HK-2 (cell line): ENCODE measurements around the gene C4B.
"Not testable (repeated sequence)": the region's sequence is repeated elsewhere in the genome, so short reads cannot be mapped to it uniquely, and the experiment has no call there.

Experiments used
- DNase-seq: peaks from one replicate; pipeline ENCODE4 v3.0.0-alpha.2; 2018; ENCODE audit not compliant: unreplicated experiment

The C4B gene

GRCh38 chr6:32014547-32014946 lies at the start of gene C4B:
TSS of gene C4B (plus strand) at chr6:32014795. CDS start at chr6:32014846, 51 bp downstream.
- not testable (repeated sequence) for DNase-seq

- no peak for DNase-seq
Measured at GRCh38 chr6:31965700-31966099, 48.9 kb upstream of the C4B start.

DNA sequence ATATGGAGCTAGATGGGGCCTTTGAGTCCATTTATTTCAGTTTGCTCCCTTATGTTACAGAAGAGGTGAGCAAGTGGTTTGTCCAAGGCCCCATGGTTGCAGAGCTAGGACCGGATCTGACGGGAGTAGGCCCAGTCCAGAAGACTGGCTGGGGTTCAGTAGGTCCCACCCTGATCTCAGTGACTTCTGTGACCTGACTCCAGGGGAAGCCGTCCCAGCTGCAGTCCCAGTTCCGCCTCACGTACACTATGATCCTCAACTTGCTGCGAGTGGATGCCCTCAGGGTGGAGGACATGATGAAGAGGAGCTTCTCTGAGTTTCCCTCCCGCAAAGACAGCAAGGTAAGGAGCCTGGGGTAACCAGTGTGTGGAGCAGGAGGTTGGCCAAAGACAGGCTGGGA lies 48.1 kb upstream of the C4B start:
- no peak for DNase-seq

DNA sequence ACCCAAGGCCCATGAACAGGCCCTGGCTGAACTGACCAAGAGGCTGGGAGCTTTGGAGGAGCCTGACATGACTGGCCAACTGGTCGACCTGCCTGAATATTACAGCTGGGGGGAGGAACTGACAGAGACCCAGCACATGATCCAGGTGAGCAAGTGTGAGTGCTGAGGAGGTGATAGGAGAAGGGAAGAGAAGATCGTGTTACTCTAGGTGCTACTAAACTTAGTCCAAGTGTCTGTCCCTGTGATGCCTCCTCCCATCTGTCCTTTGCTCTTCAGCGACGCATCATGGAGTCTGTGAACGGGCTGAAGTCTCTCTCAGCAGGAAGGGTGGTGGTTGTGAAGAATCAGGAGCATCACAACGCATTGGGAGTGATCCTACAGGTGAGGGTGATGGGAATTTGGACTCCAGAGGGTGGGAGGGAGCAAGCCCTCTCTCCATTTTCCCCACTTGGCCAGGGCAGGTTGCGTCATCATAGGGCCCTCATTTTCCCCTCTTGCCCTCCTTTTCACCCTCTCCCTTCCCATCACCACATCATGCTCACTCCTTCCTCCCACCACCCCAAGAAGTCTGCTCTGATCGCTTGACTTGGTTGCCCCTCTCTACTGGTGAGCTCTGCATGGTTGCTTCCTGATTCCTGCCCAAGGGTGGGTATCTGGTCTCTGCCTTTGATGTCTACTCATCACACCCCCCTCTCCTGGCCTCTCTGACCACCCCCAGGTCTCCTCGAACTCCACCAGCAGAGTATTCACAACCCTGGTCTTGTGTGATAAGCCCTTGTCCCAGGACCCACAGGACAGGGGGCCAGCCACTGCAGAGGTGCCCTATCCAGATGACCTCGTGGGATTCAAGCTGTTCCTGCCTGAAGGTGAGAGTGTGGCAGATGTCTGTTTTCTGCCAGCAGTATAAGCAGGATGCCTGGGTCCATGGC lies 47.3 kb upstream of the C4B start:
- no peak for DNase-seq

GRCh38 chr6:31967926-31968320 lies 46.7 kb upstream of the C4B start:
- DNase-seq: no peak

- no peak for DNase-seq
Measured at GRCh38 chr6:31968326-31968725, 46.3 kb upstream of the C4B start.

DNA sequence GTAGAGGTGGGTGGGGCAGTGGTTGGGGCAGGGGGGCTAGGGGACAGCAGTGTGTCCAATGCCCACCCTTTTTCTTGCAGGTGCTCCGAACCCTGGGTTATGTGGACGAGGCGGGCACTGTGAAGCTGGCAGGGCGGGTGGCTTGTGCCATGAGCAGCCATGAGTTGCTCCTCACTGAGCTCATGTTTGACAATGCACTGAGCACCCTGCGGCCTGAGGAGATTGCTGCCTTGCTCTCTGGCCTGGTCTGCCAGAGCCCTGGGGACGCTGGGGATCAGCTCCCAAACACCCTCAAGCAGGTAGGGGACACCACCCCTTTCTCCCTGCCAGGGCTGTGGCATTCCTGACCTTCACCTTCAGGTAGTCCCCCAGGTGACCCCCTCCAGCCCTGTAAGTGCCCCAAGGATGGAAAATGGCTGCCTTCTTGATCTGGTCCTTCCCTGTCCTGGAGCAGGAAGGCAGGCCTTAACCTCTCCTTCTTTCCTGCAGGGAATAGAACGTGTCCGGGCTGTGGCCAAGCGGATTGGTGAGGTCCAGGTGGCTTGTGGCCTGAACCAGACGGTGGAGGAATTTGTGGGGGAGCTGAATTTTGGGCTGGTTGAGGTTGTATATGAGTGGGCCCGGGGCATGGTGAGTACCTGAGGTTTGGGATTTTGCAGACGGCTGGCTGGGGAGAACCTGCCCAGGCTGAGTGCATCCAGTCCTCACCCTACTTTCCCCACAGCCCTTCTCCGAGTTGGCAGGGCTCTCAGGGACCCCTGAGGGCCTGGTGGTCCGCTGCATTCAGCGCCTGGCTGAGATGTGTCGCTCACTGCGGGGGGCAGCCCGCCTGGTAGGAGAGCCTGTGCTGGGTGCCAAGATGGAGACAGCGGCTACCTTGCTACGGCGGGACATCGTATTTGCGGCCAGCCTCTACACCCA lies 45.5 kb upstream of the C4B start:
- no peak for DNase-seq

DNA sequence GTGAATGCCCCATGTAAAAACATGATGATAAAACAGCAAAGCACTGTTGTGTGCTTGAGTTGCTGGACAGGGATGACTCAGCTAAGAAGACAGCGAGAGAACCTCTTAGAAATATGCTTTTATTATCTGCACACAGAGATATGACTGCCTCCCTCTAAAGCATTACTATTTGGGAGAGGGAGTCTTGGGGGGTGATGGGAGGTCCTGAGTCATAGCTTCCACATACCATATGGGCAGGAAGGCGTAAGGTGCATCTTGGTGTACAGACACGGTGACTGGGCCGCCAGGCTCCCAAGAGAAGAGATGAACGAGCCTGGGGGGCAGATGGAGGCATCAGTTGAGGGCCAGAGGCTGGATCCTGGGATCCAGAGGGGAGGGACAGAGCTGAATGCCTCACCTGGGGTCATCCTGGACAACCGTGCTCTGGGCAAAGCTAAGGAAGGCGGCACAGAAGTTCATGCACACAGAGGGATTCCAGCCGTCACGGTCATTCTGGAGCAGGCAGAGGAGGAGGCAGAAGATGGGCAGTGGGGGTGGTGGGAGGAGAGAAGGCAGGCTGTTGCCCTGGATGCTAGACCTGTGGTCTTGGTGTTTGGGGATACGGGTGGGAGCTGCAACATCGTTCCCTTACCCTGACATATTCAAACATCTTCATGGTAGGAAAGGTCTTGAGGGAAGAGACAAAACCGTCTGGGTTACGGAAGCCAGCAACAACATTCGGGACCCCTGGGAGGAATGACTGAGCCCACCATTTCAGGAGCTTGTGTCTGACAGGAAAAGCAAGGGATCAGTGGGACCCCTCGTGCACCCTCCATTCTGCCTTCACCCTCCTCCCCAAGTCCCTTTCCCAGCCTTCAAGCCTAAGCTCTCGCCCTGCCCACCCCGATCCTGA lies 44.6 kb upstream of the C4B start:
- DNase-seq: no peak

- DNase-seq: no peak
Measured at GRCh38 chr6:31970604-31971271, 43.9 kb upstream of the C4B start.

DNA sequence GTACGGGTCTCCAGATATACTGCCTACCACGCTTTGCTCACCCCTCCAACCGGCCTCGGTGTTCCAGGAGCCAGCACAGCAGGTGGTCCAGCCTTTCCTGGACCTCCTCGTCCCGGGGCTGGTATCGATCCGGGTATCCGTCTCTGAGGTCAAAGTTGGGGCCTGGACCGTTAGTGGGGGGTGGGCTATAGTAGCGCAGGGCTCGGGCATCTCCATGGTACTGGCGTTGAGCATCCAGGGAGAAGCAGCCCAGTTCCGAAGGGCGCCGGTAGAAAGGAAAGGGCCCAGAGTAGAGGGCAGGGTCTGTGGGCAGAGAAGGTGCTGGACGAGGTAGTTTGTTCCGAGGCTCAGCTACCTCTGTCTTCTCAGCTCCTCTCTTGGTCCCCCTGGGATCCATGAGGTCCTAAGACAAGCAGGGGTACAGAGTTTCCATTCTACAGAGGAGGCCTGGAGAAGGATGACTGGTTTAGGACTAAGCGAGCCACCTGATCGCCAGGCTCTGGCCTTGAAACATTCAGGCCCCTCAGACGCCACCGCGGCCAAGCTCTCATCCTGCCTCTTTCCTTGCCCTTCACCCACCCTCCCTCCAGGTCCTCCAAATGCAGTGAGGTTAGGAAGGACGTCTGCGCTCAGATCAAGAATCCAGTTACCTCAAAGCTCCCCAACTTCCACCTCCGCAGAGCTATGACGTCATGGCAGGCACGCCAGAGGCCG lies 43.2 kb upstream of the C4B start:
- no peak for DNase-seq

DNA sequence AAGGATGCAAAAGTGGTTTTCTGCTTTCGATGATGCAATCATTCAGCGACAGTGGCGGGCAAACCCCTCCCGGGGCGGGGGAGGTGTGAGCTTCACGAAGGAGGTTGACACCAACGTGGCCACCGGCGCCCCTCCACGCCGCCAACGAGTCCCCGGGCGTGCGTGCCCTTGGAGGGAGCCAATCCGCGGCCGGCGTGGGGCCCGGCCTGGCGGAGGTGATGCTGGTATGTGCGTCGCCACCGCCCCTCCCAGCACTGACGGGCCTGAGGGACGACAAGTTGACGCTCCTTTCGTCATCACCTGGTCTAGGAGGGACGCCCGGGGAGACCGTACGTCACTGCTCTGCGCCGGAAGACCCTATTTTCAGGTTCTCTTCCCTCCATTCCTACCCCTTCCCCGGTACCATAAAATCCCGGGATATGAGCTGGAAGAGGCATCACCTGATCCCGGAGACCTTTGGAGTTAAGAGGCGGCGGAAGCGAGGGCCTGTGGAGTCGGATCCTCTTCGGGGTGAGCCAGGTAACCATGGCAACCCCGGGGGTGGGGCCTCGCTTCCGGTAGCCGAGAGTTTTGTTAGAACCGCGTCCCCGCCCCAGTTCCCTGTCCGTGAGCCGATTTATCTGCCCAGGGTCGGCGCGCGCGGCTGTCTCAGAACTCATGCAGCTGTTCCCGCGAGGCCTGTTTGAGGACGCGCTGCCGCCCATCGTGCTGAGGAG lies 42.4 kb upstream of the C4B start, which contains the start of gene DXO:
Gene DXO (minus strand): TSS at position 146 of the 716 bp plus-strand sequence. CDS start 463 bp downstream, outside the sequence.
- peak; percentile 95 for DNase-seq

GRCh38 chr6:31972709-31973350 lies 41.8 kb upstream of the C4B start:
- DNase-seq: no peak

DNA sequence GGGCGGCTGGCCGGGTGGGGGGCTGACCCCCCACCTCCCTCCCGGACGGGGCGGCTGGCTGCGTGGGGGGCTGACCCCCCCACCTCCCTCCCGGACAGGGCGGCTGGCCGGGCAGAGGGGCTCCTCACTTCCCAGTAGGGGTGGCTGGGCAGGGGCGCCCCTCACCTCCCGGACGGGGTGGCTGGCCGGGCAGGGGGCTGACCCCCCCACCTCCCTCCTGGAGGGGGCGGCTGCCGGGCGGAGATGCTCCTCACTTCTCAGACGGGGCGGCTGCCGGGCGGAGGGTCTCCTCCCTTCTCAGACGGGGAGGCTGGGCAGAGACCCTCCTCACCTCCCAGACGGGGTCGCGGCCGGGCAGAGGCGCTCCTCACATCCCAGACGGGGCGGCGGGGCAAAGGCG lies 38.5 kb upstream of the C4B start:
- DNase-seq: not testable (repeated sequence)

DNA sequence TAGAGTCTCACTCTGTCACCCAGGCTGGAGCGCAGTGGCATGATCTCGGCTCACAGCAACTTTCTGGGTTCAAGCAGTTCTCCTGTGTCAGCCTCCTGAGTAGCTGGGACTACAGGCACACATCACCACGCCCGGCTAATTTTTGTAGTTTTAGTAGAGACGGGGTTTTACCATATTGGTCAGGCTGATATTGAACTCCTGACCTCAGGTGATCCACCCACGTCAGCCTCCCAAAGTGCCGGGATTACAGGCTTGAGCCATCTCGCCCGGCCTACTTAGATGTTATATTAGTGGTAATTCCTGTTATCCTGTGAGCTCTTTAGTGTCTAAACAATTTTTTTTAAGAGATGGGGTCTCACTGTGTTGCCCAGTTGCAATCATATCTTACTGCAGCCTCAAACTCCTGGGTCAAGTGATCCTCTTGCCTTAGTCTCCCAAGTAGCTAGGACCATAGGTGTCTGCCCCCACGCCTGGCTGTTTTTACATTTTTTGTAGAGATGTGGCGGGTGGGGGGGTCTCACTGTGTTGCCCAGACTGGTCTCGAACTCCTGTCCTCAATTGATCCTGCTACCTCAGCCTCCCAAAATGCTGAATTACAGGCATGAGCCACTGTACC lies 36.7 kb upstream of the C4B start:
- DNase-seq: no peak

DNA sequence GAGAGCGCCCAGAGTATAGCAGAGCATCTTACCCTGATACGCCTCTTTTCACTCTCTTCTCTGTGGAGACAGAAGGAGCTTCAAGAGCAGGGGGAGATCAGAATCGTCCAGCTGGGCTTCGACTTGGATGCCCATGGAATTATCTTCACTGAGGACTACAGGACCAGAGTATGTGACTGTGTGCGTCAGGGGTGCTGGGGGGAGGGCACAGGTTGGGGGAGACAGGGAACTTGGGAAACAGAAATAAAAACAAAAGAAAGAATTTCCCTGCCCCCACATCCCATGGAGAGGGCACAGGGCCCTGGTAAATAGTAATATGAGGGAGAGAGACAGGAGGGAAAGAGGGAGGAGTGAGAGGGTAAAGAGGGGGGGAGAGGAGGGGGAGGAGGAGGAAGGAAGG lies 35.8 kb upstream of the C4B start:
- DNase-seq: no peak

DNA sequence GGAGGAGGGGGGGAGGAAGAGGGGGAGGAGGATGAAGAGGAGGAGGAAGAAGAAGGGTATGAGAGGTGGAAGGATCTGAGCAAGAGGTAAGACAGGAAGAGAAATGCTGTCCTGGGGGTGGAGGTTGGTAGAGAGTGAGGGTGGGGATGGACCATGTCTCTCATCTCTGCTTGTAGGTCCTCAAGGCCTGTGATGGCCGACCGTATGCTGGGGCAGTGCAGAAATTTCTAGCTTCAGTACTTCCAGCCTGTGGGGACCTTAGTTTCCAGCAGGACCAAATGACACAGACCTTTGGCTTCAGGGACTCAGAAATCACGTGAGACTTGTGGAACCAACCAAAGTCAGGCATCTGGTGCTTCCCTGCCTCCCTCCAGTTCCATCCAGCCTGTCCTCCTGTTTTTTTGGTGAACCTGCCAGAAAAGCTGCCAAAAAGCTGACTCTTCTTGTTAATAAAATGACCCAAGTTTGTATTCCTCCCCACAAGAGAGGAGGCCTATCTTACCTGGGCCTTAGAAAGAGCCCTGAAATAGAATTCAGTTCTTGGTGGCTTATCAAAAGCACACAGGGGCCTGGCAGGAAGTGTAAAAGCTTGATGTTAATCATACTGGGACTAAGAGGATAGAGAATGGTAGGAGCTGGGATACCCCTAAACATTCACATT lies 35.2 kb upstream of the C4B start:
- DNase-seq: no peak

DNA sequence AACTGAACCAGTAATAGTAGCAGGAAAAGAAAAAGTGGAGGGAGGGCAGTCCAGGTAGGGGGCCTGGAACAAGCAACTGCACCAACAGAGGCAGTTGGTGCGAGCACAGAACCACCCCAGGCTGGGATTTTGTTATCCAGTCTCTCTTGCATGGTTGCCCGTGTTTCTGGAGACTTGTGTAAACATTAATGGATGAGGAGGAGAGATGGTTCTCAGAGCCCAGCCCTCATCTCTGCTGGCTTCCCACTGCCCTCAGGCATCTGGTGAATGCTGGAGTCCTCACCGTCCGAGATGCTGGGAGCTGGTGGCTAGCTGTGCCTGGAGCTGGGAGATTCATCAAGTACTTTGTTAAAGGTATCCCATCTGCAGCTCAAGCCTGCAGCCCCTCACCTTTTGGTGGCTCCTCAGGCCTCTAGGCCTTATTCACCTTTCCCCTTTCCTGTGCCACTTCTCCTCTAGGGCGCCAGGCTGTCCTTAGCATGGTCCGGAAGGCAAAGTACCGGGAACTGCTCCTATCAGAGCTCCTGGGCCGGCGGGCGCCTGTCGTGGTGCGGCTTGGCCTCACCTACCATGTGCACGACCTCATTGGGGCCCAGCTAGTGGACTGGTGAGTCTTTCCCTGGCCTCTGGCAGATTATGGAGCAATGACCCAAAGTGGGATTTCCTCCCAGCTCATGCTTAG lies 34.3 kb upstream of the C4B start:
- DNase-seq: not testable (repeated sequence)
